ENCODE data around the gene C21orf58. TPM values are rescaled to one million over a fixed set of nuclear protein-coding genes. Genes with fewer than 3 reads are reported as not detected.
A peak's percentile ranks its signal among the peaks of the same experiment; 100 is the strongest.

C21orf58 gene
- total and polyA plus RNA-seq, 2 donors from 2014 or later, result 0.67 to 2.7 TPM

- H3K4me3 ChIP-seq (ENCODE audit: low read length in 3 of 3), result no peak overlapping the region
- no peak overlapping the region for H3K9ac ChIP-seq (ENCODE audit: low read length in 3 of 3)
- no peak for DNase-seq
- intact Hi-C loops (cut with DNase I), result no loop called here
- no peak overlapping the region for H3K27ac ChIP-seq (ENCODE audit: low read depth in 2 of 2, low read length in 2 of 2)
- no peaks in the 10 kb centered on the region for H3K9me3 ChIP-seq (ENCODE audit: control insufficient read depth in 2 of 3, insufficient read depth in 1 of 3, low read length in 3 of 3)
- H3K4me1 ChIP-seq (ENCODE audit: control insufficient read depth in 2 of 3, insufficient read depth in 2 of 3, low read depth in 1 of 3, low read length in 3 of 3), result no peaks in the 10 kb centered on the region
- no peak for FAIRE-seq
- H3K27me3 ChIP-seq (ENCODE audit: control insufficient read depth, insufficient read depth, low read length), result no peaks in the 10 kb centered on the region
- H3K36me3 ChIP-seq (ENCODE audit: control insufficient read depth in 2 of 3, insufficient read depth in 3 of 3, low read length in 3 of 3), result peaks cover 0 to 26% (median 15%) of the 10 kb centered on the region in 3 donors
- TF ChIP-seq, protein P1, sequence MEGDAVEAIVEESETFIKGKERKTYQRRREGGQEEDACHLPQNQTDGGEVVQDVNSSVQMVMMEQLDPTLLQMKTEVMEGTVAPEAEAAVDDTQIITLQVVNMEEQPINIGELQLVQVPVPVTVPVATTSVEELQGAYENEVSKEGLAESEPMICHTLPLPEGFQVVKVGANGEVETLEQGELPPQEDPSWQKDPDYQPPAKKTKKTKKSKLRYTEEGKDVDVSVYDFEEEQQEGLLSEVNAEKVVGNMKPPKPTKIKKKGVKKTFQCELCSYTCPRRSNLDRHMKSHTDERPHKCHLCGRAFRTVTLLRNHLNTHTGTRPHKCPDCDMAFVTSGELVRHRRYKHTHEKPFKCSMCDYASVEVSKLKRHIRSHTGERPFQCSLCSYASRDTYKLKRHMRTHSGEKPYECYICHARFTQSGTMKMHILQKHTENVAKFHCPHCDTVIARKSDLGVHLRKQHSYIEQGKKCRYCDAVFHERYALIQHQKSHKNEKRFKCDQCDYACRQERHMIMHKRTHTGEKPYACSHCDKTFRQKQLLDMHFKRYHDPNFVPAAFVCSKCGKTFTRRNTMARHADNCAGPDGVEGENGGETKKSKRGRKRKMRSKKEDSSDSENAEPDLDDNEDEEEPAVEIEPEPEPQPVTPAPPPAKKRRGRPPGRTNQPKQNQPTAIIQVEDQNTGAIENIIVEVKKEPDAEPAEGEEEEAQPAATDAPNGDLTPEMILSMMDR (IDR thresholded peaks at IDR 0.05; ENCODE audit: borderline replicate concordance, extremely low read depth, insufficient read depth), result no peak
Observed at GRCh38 chr21:46362946-46363345, 39.3 kb upstream of the C21orf58 start.

- H3K27me3 ChIP-seq (ENCODE audit: control insufficient read depth, insufficient read depth, low read length), result no peaks in the 10 kb centered on the region
- DNase-seq, result peak in 4 of 5 donors; percentile 84 to 89 (median 88)
- FAIRE-seq, result no peak
Observed at GRCh38 chr21:46361935-46362334, 38.3 kb upstream of the C21orf58 start.

DNA sequence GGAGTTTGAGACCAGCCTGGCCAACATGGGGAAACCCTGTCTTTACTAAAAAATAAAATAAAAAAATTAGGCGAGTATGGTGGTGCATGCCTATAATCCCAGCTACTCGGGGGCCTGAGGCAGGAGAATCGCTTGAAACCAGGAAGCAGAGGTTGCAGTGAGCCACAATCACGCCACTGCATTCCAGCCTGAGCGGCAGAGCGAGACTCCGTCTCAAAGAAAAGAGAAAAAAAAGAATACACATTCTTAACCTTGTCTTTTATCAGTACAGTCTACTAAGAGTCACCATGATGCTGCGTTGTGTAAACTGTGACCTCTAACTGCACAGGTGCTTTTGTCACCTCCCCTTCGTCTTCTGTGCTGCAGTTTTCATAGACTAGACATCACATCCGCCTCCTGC, 37.5 kb upstream of the C21orf58 start:
- no peak for FAIRE-seq
- Histone ChIP-seq H3K27ac (ENCODE audit: low read depth in 2 of 2, low read length in 2 of 2) (no peak overlapping the region), H3K4me3 (ENCODE audit: low read length in 3 of 3) (no peak overlapping the region), H3K9ac (ENCODE audit: low read length in 3 of 3) (no peak overlapping the region), H3K4me1 (ENCODE audit: control insufficient read depth in 2 of 3, insufficient read depth in 2 of 3, low read depth in 1 of 3, low read length in 3 of 3) (no peaks in the 10 kb centered on the region), H3K27me3 (ENCODE audit: control insufficient read depth, insufficient read depth, low read length) (no peaks in the 10 kb centered on the region), H3K9me3 (ENCODE audit: control insufficient read depth in 2 of 3, insufficient read depth in 1 of 3, low read length in 3 of 3) (no peaks in the 10 kb centered on the region), H3K36me3 (ENCODE audit: control insufficient read depth in 2 of 3, insufficient read depth in 3 of 3, low read length in 3 of 3) (peaks cover 0 to 19% (median 9%) of the 10 kb centered on the region in 3 donors)
- TF ChIP-seq, protein P1 (IDR thresholded peaks at IDR 0.05; ENCODE audit: borderline replicate concordance, extremely low read depth, insufficient read depth), result no peak
- peak in 3 of 5 donors; percentile 64 to 76 (median 68) for DNase-seq
- intact Hi-C loops (cut with DNase I), result no loop called here

More at GRCh38 chr21:46361935-46362334, 38.3 kb upstream of the C21orf58 start:
- Histone ChIP-seq H3K27ac (ENCODE audit: low read depth in 2 of 2, low read length in 2 of 2) (no peak overlapping the region), H3K4me3 (ENCODE audit: low read length in 3 of 3) (no peak overlapping the region), H3K9me3 (ENCODE audit: control insufficient read depth in 2 of 3, insufficient read depth in 1 of 3, low read length in 3 of 3) (no peaks in the 10 kb centered on the region), H3K4me1 (ENCODE audit: control insufficient read depth in 2 of 3, insufficient read depth in 2 of 3, low read depth in 1 of 3, low read length in 3 of 3) (no peaks in the 10 kb centered on the region), H3K9ac (ENCODE audit: low read length in 3 of 3) (no peak overlapping the region), H3K36me3 (ENCODE audit: control insufficient read depth in 2 of 3, insufficient read depth in 3 of 3, low read length in 3 of 3) (peaks cover 0 to 25% (median 13%) of the 10 kb centered on the region in 3 donors)
- TF ChIP-seq, protein P1 (IDR thresholded peaks at IDR 0.05; ENCODE audit: borderline replicate concordance, extremely low read depth, insufficient read depth), result no peak
- intact Hi-C loops (cut with DNase I), result no loop called here

All from kidney (tissue), 14 donors.